ENCODE results near the gene SP140. TPM values are rescaled to one million over a fixed set of nuclear protein-coding genes. Genes with fewer than 3 reads are reported as not detected.

Gene SP140
- total and polyA plus RNA-seq, 9 of the 15 experiments (the other 6 are each of a cell fraction or from before 2014, with no cell fraction given): 0.04 to 1.1 (median 0.57) TPM; not detected in 1

- no peaks in the 10 kb centered on the region for H4K20me1 ChIP-seq (replicated peaks; ENCODE audit: control insufficient read depth, insufficient read depth, low read length)
- peaks cover 4% of the 10 kb centered on the region; the same call in 1 of the 3 replicates for H3K36me3 ChIP-seq (ENCODE audit: control insufficient read depth, insufficient read depth, low read length)
- H3K9ac ChIP-seq (ENCODE audit: insufficient read depth in 1 of 2, low read depth in 2 of 2, low read length in 2 of 2): no peak overlapping the region
- 0% methylated on average over 1 of the region's 1 CpG for WGBS (ENCODE audit: insufficient coverage, low coverage, missing lambda C conversion rate)
- H3K79me2 ChIP-seq (ENCODE audit: control insufficient read depth, insufficient read depth, low read length): no peaks in the 10 kb centered on the region
- no peak for ATAC-seq
- FAIRE-seq: no peak
- no peaks in the 10 kb centered on the region for H3K27me3 ChIP-seq (ENCODE audit: control insufficient read depth in 2 of 2, insufficient read depth in 2 of 2, low read length in 2 of 2)
- no peaks in the 10 kb centered on the region for H3K9me3 ChIP-seq (replicated peaks; ENCODE audit: control insufficient read depth, insufficient read depth, low read depth, low read length)
- BruUV-seq (replicated peaks): no TSS peak
- intact Hi-C loops (cut with micrococcal nuclease) (no loop called here), in situ Hi-C loops (cut with MboI) (no loop called here)
- no peak overlapping the region for H3K4me3 ChIP-seq
- ChIA-PET POLR2A (interaction anchor here (0.6 kb wide), 1 partner anchor 8 kb away, joined by 3 read pairs; no protein-coding TSS in a partner anchor), CTCF (ENCODE audit: low intra/inter-chr PET ratio) (interaction anchor here (0.6 kb wide), 1 partner anchor 238 kb away, joined by 3 read pairs; no protein-coding TSS in a partner anchor)
- no peaks in the 10 kb centered on the region for H3K9me1 ChIP-seq (ENCODE audit: control insufficient read depth, insufficient read depth, low read length)
- H3K4me2 ChIP-seq (ENCODE audit: insufficient read depth, low read length): no peak overlapping the region
- no peak overlapping the region for H3K27ac ChIP-seq (ENCODE audit: extremely low read depth, low read depth, low read length)
- no peaks in the 10 kb centered on the region for H3K4me1 ChIP-seq (replicated peaks in 1 of 2; ENCODE audit: control insufficient read depth in 2 of 2, insufficient read depth in 2 of 2, low read length in 2 of 2)
- no peak overlapping the region for H2AFZ ChIP-seq (ENCODE audit: low read depth, low read length)
- DNase-seq (ENCODE audit: extremely low read depth in 1 of 4, low spot score in 3 of 4): no peak
- no peak for TF ChIP-seq MEIS2 (IDR thresholded peaks at IDR 0.05; ENCODE audit: partially characterized antibody)
- TF ChIP-seq ZBTB2 (IDR thresholded peaks at IDR 0.05): no peak
- no peak for TF ChIP-seq TSHZ1 (CRISPR knock-in tag; IDR thresholded peaks at IDR 0.05)
- no peak for TF ChIP-seq TAL1 (IDR thresholded peaks at IDR 0.05)
- no peak for TF ChIP-seq ZKSCAN8 (CRISPR knock-in tag; IDR thresholded peaks at IDR 0.05)
- TF ChIP-seq BDP1 (IDR thresholded peaks at IDR 0.05; ENCODE audit: insufficient read depth, insufficient read length): no peak
- no peak for TF ChIP-seq YBX1 (IDR thresholded peaks at IDR 0.05)
- TF ChIP-seq HOXB6 (CRISPR knock-in tag; IDR thresholded peaks at IDR 0.05; ENCODE audit: borderline replicate concordance): no peak
- no peak for TF ChIP-seq SRSF1 (IDR thresholded peaks at IDR 0.05; ENCODE audit: low read depth, low read length)
- TF ChIP-seq GTF3C2 (IDR thresholded peaks at IDR 0.05; ENCODE audit: borderline replicate concordance, extremely low read depth, insufficient read length): no peak
- TF ChIP-seq UBTF (IDR thresholded peaks at IDR 0.05; ENCODE audit: borderline replicate concordance in 1 of 2, low read depth in 2 of 2, low read length in 2 of 2): no peak
These were observed 136.6 kb downstream of the SP140 start for GRCh38 chr2:230362030-230362691.
